SU-DHL-6 (cell line): Measurements from ENCODE around the gene AQR.

Experiments used
- H2AFZ ChIP-seq: fragments of 200-600 bp; sonication (generic); 2 replicates; pipeline ENCODE4 v1.6.1; 2014; ENCODE audit warnings: low read depth, mild to moderate bottlenecking, moderate library complexity, mixed read lengths, antibody characterized with exemption, low read length; ENCODE audit not compliant: severe bottlenecking
- H3F3A ChIP-seq: fragments of 200-600 bp; shearing (Covaris generic); 2 replicates; pipeline ENCODE4 v1.6.0; 2016; ENCODE audit warnings: antibody characterized with exemption, mild to moderate bottlenecking; ENCODE audit not compliant: insufficient read depth
- H3K27ac ChIP-seq: fragments of 200-600 bp; sonication (generic); 2 replicates; pipeline ENCODE4 v1.5.1; 2016; ENCODE audit warnings: low read depth, mild to moderate bottlenecking, low read length, moderate library complexity, mixed read lengths
- H3K27me3 ChIP-seq: fragments of 200-600 bp; sonication (generic), shearing (Covaris generic); 2 replicates; pipeline ENCODE4 v1.6.0; 2014; ENCODE audit warnings: mild to moderate bottlenecking, low read length
- H3K36me3 ChIP-seq: fragments of 200-600 bp; sonication (generic); 2 replicates; pipeline ENCODE4 v1.6.1; 2014; ENCODE audit warnings: mild to moderate bottlenecking, low read length, mixed read lengths
- H3K4me2 ChIP-seq: fragments of 300-600, 200-600 bp; shearing (Covaris generic), sonication (generic); 2 replicates; pipeline ENCODE4 v1.6.0; 2014; ENCODE audit warnings: low read length, low read depth, mild to moderate bottlenecking; ENCODE audit not compliant: poor library complexity, severe bottlenecking
- H3K4me3 ChIP-seq: fragments of 200-600 bp; sonication (generic); 2 replicates; pipeline ENCODE4 v1.5.1; 2014; ENCODE audit warnings: antibody characterized with exemption, low read length, mild to moderate bottlenecking, mixed read lengths; ENCODE audit not compliant: insufficient read depth, poor library complexity, severe bottlenecking
- H3K79me2 ChIP-seq: fragments of 200-600 bp; sonication (generic); 2 replicates; pipeline ENCODE4 v1.6.1; 2014; ENCODE audit warnings: mild to moderate bottlenecking, low read length, moderate library complexity; ENCODE audit not compliant: insufficient read depth
- H3K9ac ChIP-seq: fragments of 200-600 bp; sonication (generic); 2 replicates; pipeline ENCODE4 v1.7.0; 2014; ENCODE audit warnings: mild to moderate bottlenecking, low read length
- H3K9me2 ChIP-seq: fragments of 200-600 bp; sonication (generic); replicated peaks from 2 replicates; pipeline ENCODE4 v1.6.1; 2014; ENCODE audit warnings: low read length; ENCODE audit not compliant: insufficient read depth
- H3K9me3 ChIP-seq: fragments of 200-600 bp; sonication (generic); 2 replicates; pipeline ENCODE4 v1.6.1; 2014; ENCODE audit warnings: low read length, mixed read lengths; ENCODE audit not compliant: insufficient read depth
- H4K20me1 ChIP-seq: fragments of 200-600 bp; sonication (generic); 2 replicates; pipeline ENCODE4 v1.6.1; 2014; ENCODE audit warnings: low read depth, mild to moderate bottlenecking, antibody characterized with exemption, low read length, moderate library complexity, mixed read lengths
- CTCF ChIP-seq: fragments of 200-600 bp; sonication (generic); IDR thresholded peaks from one replicate; pipeline ENCODE4 v1.5.1; 2017; ENCODE audit warnings: antibody characterized with exemption, mild to moderate bottlenecking, low read length, moderate library complexity; ENCODE audit not compliant: insufficient read depth, poor library complexity, severe bottlenecking
- EZH2phosphoT487 ChIP-seq: fragments of 200-600 bp; sonication (generic), shearing (Covaris generic); conservative IDR thresholded peaks from 2 replicates; pipeline ENCODE4 v1.6.1; 2018; ENCODE audit warnings: mild to moderate bottlenecking, antibody characterized with exemption, low read length, moderate library complexity, mixed read lengths

The AQR gene

DNA sequence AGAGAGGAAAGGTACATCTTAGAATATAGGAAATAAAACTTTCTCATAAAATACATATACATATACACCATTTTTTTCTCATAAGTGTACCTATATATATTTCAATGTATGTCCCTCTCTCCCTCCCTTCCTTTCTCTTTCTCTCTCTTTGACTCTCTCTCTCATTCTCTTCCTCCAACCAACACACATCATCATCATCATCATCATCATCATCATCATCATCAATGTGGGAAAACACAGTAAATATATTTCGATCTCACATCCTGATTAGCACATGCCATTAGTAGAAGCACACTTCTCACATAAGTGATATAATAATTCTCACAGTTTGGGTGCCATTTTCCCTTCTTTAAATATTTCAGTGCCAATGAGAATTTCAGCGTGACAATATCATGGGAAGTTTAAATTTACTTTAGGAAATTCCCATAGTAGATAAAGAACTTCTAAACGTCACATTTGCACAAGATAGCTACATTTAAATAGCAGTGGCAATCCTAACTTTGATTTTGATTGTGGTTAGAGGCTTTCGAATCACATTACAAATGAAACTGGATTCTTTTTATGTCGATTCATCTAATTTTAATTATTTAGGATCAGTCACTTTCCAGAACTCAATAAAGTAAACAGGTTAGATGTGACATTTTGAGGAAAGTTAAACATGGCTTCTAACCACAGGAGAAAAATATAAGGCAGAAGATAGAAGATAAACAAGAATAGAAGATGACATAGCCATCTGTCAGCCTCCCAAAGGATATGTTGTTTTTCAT lies 141.2 kb downstream of the AQR start:
- no peak overlapping the region for H3K4me3 ChIP-seq
- H3K79me2 ChIP-seq: no peaks in the 10 kb centered on the region
- H3K36me3 ChIP-seq: no peaks in the 10 kb centered on the region
- H2AFZ ChIP-seq: no peak overlapping the region
- TF ChIP-seq EZH2phosphoT487: no peak
- no peaks in the 10 kb centered on the region for H3F3A ChIP-seq
- no peaks in the 10 kb centered on the region for H4K20me1 ChIP-seq
- no peak overlapping the region for H3K9ac ChIP-seq
- H3K4me2 ChIP-seq: no peak overlapping the region
- H3K27ac ChIP-seq: no peak overlapping the region
- no peaks in the 10 kb centered on the region for H3K9me3 ChIP-seq
- H3K9me2 ChIP-seq: no peaks in the 10 kb centered on the region
- no peaks in the 10 kb centered on the region; the same call in 1 of the 2 replicates for H3K27me3 ChIP-seq

- Histone ChIP-seq H3K4me2 (no peak overlapping the region), H3K79me2 (no peaks in the 10 kb centered on the region), H3K9me3 (no peaks in the 10 kb centered on the region), H2AFZ (no peak overlapping the region), H3K27me3 (no peaks in the 10 kb centered on the region), H3K9me2 (no peaks in the 10 kb centered on the region), H3K27ac (no peak overlapping the region), H3F3A (no peaks in the 10 kb centered on the region), H3K36me3 (no peaks in the 10 kb centered on the region), H4K20me1 (no peaks in the 10 kb centered on the region), H3K4me3 (no peak overlapping the region), H3K9ac (no peak overlapping the region)
- no peak for TF ChIP-seq EZH2phosphoT487
- no peak for TF ChIP-seq CTCF
These were observed 147.7 kb downstream of the AQR start for GRCh38 chr15:34821831-34822230.

GRCh38 chr15:34820110-34820509 lies 149.4 kb downstream of the AQR start:
- Histone ChIP-seq H3K36me3 (no peaks in the 10 kb centered on the region), H3K79me2 (no peaks in the 10 kb centered on the region), H3K27ac (no peak overlapping the region), H3F3A (no peaks in the 10 kb centered on the region), H3K9me2 (no peaks in the 10 kb centered on the region), H3K4me3 (no peak overlapping the region), H3K27me3 (no peaks in the 10 kb centered on the region), H3K9me3 (no peaks in the 10 kb centered on the region), H3K9ac (no peak overlapping the region), H3K4me2 (no peak overlapping the region), H2AFZ (no peak overlapping the region), H4K20me1 (no peaks in the 10 kb centered on the region)
- TF ChIP-seq EZH2phosphoT487 (no peak), CTCF (no peak)

- no peak overlapping the region for H3K27ac ChIP-seq
- no peaks in the 10 kb centered on the region for H3K9me3 ChIP-seq
- no peak overlapping the region for H3K4me2 ChIP-seq
- H3K36me3 ChIP-seq: no peaks in the 10 kb centered on the region
- H3F3A ChIP-seq: no peaks in the 10 kb centered on the region
- no peaks in the 10 kb centered on the region for H3K79me2 ChIP-seq
- TF ChIP-seq EZH2phosphoT487 (no peak), CTCF (no peak)
- H3K9ac ChIP-seq: no peak overlapping the region
- no peaks in the 10 kb centered on the region for H4K20me1 ChIP-seq
- H3K9me2 ChIP-seq: no peaks in the 10 kb centered on the region
- no peak overlapping the region for H3K4me3 ChIP-seq
- H2AFZ ChIP-seq: no peak overlapping the region
- no peaks in the 10 kb centered on the region for H3K27me3 ChIP-seq
These were observed 151.0 kb downstream of the AQR start for GRCh38 chr15:34818526-34818925.
